NB4 (cell line): ENCODE results near the gene CHRNA7.

Experiments used
- CTCF ChIP-seq: IDR thresholded peaks from one replicate; pipeline ENCODE4 v1.5.1; 2012; ENCODE audit warnings: low read depth, low read length
- MYC ChIP-seq: IDR thresholded peaks from 2 replicates; pipeline ENCODE4 v1.6.1; 2011; ENCODE audit warnings: low read depth, low read length

- TF ChIP-seq MYC (no peak), CTCF (no peak)
Measured at GRCh38 chr15:32029862-32030781, at the start of gene CHRNA7.
